DND-41 (cell line): ENCODE data around the gene MX2.

ENCODE experiments used
- ATAC-seq: fragments of 200-7000 bp; cut with Tn5 transposase; 3 replicates; pipeline ENCODE4 v1.9.1; 2021; ENCODE audit warnings: low read depth; ENCODE audit not compliant: insufficient read depth
- DNase-seq: peaks from one replicate; pipeline ENCODE4 v3.0.0-alpha.2; 2020
- H2AFZ ChIP-seq: 2 replicates; pipeline ENCODE4 v1.6.0; 2012; ENCODE audit warnings: low read depth, low read length
- H3K27ac ChIP-seq: 2 replicates; pipeline ENCODE4 v1.5.1; 2012; ENCODE audit warnings: low read length, inconsistent platforms
- H3K27me3 ChIP-seq: fragments of 200-600 bp; sonication (generic); 2 replicates; pipeline ENCODE4 v1.6.0; 2012; ENCODE audit warnings: low read length, mild to moderate bottlenecking, inconsistent platforms; ENCODE audit not compliant: insufficient read depth, poor library complexity
- H3K36me3 ChIP-seq: 2 replicates; pipeline ENCODE4 v1.5.1; 2012; ENCODE audit warnings: low read length, inconsistent platforms; ENCODE audit not compliant: insufficient read depth
- H3K4me1 ChIP-seq: 2 replicates; pipeline ENCODE4 v1.5.1; 2012; ENCODE audit warnings: mild to moderate bottlenecking, low read length; ENCODE audit not compliant: insufficient read depth
- H3K4me2 ChIP-seq: 2 replicates; pipeline ENCODE4 v1.6.0; 2012; ENCODE audit warnings: mild to moderate bottlenecking, moderate library complexity, low read length, inconsistent platforms; ENCODE audit not compliant: insufficient read depth
- H3K4me3 ChIP-seq, 2 experiments: fragments of 200-600 bp in 1 of 2; shearing (Covaris generic) in 1 of 2; 2 replicates each; pipeline ENCODE4 v1.5.1; 2012 to 2016; ENCODE audit warnings: inconsistent platforms in 2 of 2, low read length in 2 of 2, mild to moderate bottlenecking in 2 of 2, low read depth in 1 of 2, moderate library complexity in 1 of 2
- H3K79me2 ChIP-seq: 2 replicates; pipeline ENCODE4 v1.6.0; 2012; ENCODE audit warnings: low read length, inconsistent platforms; ENCODE audit not compliant: insufficient read depth
- H3K9ac ChIP-seq: 2 replicates; pipeline ENCODE4 v1.6.0; 2012; ENCODE audit warnings: low read depth, mild to moderate bottlenecking, inconsistent platforms, low read length, moderate library complexity
- H3K9me3 ChIP-seq: 2 replicates; pipeline ENCODE4 v1.5.1; 2012; ENCODE audit warnings: low read length, moderate library complexity, mild to moderate bottlenecking, inconsistent platforms; ENCODE audit not compliant: insufficient read depth, severe bottlenecking
- H4K20me1 ChIP-seq: 2 replicates; pipeline ENCODE4 v1.6.0; 2012; ENCODE audit warnings: low read length; ENCODE audit not compliant: insufficient read depth
- EZH2 ChIP-seq: IDR thresholded peaks from 3 replicates; pipeline ENCODE4 v1.6.1; 2012; ENCODE audit warnings: borderline replicate concordance, low read depth, mild to moderate bottlenecking, moderate library complexity, low read length, inconsistent platforms; ENCODE audit not compliant: severe bottlenecking
- TF ChIP-seq, protein P1 (sequence below): IDR thresholded peaks from 2 replicates; pipeline ENCODE4 v1.5.1; 2012; ENCODE audit warnings: borderline replicate concordance, low read length, moderate library complexity, mild to moderate bottlenecking; ENCODE audit not compliant: poor library complexity, severe bottlenecking; ENCODE audit errors: extremely low read depth

The MX2 gene

GRCh38 chr21:41445465-41445862, 83.6 kb downstream of the MX2 start:
- Histone ChIP-seq H3K4me2 (no peak overlapping the region), H3K79me2 (no peaks in the 10 kb centered on the region)
- DNase-seq, result no peak

DNA sequence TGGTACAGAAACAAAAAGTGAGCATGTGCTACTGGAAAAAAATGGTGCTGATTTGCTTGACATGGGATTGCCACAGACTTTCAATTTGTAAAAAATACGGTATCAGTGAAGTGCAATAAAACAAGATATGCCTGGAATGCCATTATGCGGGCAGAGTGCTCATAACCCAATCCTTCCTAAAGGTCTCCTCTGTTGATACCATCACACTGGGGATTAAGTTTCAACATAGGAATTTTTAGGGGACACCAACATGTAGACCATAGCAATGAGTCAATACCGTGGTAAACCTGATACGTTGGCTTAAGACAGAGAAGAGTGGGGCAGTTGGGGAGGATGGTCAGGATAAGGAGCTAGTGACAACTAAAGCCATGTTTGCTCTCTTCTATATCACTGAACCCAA, 84.8 kb downstream of the MX2 start:
- H3K9me3 ChIP-seq, result no peaks in the 10 kb centered on the region
- no peaks in the 10 kb centered on the region for H4K20me1 ChIP-seq
- H3K4me3 ChIP-seq, result no peak overlapping the region
- no peak overlapping the region for H3K27ac ChIP-seq
- H3K4me1 ChIP-seq, result no peaks in the 10 kb centered on the region
- no peak overlapping the region for H3K9ac ChIP-seq
- H3K79me2 ChIP-seq, result no peaks in the 10 kb centered on the region
- peaks cover 3% of the 10 kb centered on the region; the same call in 1 of the 2 replicates for H3K36me3 ChIP-seq
- H3K4me2 ChIP-seq, result no peak overlapping the region
- H2AFZ ChIP-seq, result no peak overlapping the region
- DNase-seq, result no peak
- no peak for ATAC-seq
- TF ChIP-seq, protein P1, sequence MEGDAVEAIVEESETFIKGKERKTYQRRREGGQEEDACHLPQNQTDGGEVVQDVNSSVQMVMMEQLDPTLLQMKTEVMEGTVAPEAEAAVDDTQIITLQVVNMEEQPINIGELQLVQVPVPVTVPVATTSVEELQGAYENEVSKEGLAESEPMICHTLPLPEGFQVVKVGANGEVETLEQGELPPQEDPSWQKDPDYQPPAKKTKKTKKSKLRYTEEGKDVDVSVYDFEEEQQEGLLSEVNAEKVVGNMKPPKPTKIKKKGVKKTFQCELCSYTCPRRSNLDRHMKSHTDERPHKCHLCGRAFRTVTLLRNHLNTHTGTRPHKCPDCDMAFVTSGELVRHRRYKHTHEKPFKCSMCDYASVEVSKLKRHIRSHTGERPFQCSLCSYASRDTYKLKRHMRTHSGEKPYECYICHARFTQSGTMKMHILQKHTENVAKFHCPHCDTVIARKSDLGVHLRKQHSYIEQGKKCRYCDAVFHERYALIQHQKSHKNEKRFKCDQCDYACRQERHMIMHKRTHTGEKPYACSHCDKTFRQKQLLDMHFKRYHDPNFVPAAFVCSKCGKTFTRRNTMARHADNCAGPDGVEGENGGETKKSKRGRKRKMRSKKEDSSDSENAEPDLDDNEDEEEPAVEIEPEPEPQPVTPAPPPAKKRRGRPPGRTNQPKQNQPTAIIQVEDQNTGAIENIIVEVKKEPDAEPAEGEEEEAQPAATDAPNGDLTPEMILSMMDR, result no peak
- TF ChIP-seq EZH2, result no peak
- H3K27me3 ChIP-seq, result no peaks in the 10 kb centered on the region

More at GRCh38 chr21:41445465-41445862, 83.6 kb downstream of the MX2 start:
- Histone ChIP-seq H3K4me3 (no peak overlapping the region), H3K9me3 (no peaks in the 10 kb centered on the region), H3K36me3 (peaks cover 3% of the 10 kb centered on the region; the same call in 1 of the 2 replicates), H3K27me3 (no peaks in the 10 kb centered on the region), H3K4me1 (no peaks in the 10 kb centered on the region), H4K20me1 (no peaks in the 10 kb centered on the region), H3K9ac (no peak overlapping the region), H2AFZ (no peak overlapping the region), H3K27ac (no peak overlapping the region)
- TF ChIP-seq EZH2, result no peak
- TF ChIP-seq, protein P1, result no peak
- ATAC-seq, result no peak

- ATAC-seq (no peak), DNase-seq (no peak)
- Histone ChIP-seq H3K27me3 (no peaks in the 10 kb centered on the region), H3K27ac (no peak overlapping the region), H3K9me3 (no peaks in the 10 kb centered on the region), H3K4me3 (no peak overlapping the region), H3K4me2 (no peak overlapping the region), H3K36me3 (peaks cover 3% of the 10 kb centered on the region; the same call in 1 of the 2 replicates), H4K20me1 (no peaks in the 10 kb centered on the region), H3K9ac (no peak overlapping the region), H3K79me2 (no peaks in the 10 kb centered on the region), H2AFZ (no peak overlapping the region), H3K4me1 (no peaks in the 10 kb centered on the region)
- no peak for TF ChIP-seq EZH2
- TF ChIP-seq, protein P1, result no peak
These were observed 85.5 kb downstream of the MX2 start for GRCh38 chr21:41447356-41447755.

- H3K4me3 ChIP-seq, result no peak overlapping the region
- H3K9ac ChIP-seq, result no peak overlapping the region
- DNase-seq (no peak), ATAC-seq (no peak)
- H4K20me1 ChIP-seq, result no peaks in the 10 kb centered on the region
- no peaks in the 10 kb centered on the region for H3K4me1 ChIP-seq
- H2AFZ ChIP-seq, result no peak overlapping the region
- no peaks in the 10 kb centered on the region for H3K79me2 ChIP-seq
- no peaks in the 10 kb centered on the region for H3K36me3 ChIP-seq
- no peaks in the 10 kb centered on the region for H3K27me3 ChIP-seq
- no peak for TF ChIP-seq EZH2
- TF ChIP-seq, protein P1, result no peak
- H3K27ac ChIP-seq, result no peak overlapping the region
- no peak overlapping the region for H3K4me2 ChIP-seq
- H3K9me3 ChIP-seq, result no peaks in the 10 kb centered on the region
These were observed 87.8 kb downstream of the MX2 start for GRCh38 chr21:41449613-41450012.
